ENCODE results near the gene RGS7BP. TPM values are rescaled to one million over a fixed set of nuclear protein-coding genes. Genes with fewer than 3 reads are reported as not detected.

The RGS7BP gene
- total RNA-seq, 1 donor from 2014 or later = 11.8 TPM

GRCh38 chr5:64619609-64620008 lies 113.8 kb downstream of the RGS7BP start:
- no peak for TF ChIP-seq POLR2AphosphoS5 (IDR thresholded peaks at IDR 0.05; ENCODE audit: insufficient read depth in 1 of 2, low read depth in 1 of 2)
- no peak for TF ChIP-seq POLR2A (IDR thresholded peaks at IDR 0.05)
- TF ChIP-seq CTCF (IDR thresholded peaks at IDR 0.05) = no peak
- intact Hi-C loops (cut with DNase I) = no loop called here
- H3K27ac ChIP-seq = no peak overlapping the region
- no peak for DNase-seq (ENCODE audit: extremely low spot score in 2 of 2)
- no peaks in the 10 kb centered on the region for H3K36me3 ChIP-seq
- no peaks in the 10 kb centered on the region for H3K4me1 ChIP-seq
- no peaks in the 10 kb centered on the region for H3K9me3 ChIP-seq
- H3K27me3 ChIP-seq = no peaks in the 10 kb centered on the region
- H3K4me3 ChIP-seq = no peak overlapping the region

GRCh38 chr5:64622991-64623390 lies 117.2 kb downstream of the RGS7BP start:
- Histone ChIP-seq H3K27ac (no peak overlapping the region), H3K36me3 (no peaks in the 10 kb centered on the region), H3K4me1 (no peaks in the 10 kb centered on the region), H3K27me3 (no peaks in the 10 kb centered on the region), H3K9me3 (no peaks in the 10 kb centered on the region), H3K4me3 (no peak overlapping the region)
- intact Hi-C loops (cut with DNase I) = no loop called here
- no peak for TF ChIP-seq CTCF (IDR thresholded peaks at IDR 0.05)
- no peak for DNase-seq (ENCODE audit: extremely low spot score in 2 of 2)

- Histone ChIP-seq H3K9me3 (no peaks in the 10 kb centered on the region), H3K4me3 (no peak overlapping the region), H3K4me1 (no peaks in the 10 kb centered on the region), H3K27ac (no peak overlapping the region), H3K27me3 (no peaks in the 10 kb centered on the region), H3K36me3 (no peaks in the 10 kb centered on the region)
- DNase-seq (ENCODE audit: extremely low spot score in 2 of 2) = no peak
- intact Hi-C loops (cut with DNase I) = no loop called here
- TF ChIP-seq POLR2A (IDR thresholded peaks at IDR 0.05) = no peak
- no peak for TF ChIP-seq CTCF (IDR thresholded peaks at IDR 0.05)
- TF ChIP-seq POLR2AphosphoS5 (IDR thresholded peaks at IDR 0.05; ENCODE audit: insufficient read depth in 1 of 2, low read depth in 1 of 2) = no peak
Measured at GRCh38 chr5:64625678-64626077, 119.9 kb downstream of the RGS7BP start.

GRCh38 chr5:64628901-64629300 lies 123.1 kb downstream of the RGS7BP start:
- DNase-seq (ENCODE audit: extremely low spot score in 2 of 2) = no peak
- no peaks in the 10 kb centered on the region for H3K36me3 ChIP-seq
- intact Hi-C loops (cut with DNase I) = no loop called here
- H3K4me3 ChIP-seq = no peak overlapping the region
- H3K9me3 ChIP-seq = no peaks in the 10 kb centered on the region
- H3K27ac ChIP-seq = no peak overlapping the region
- H3K27me3 ChIP-seq = no peaks in the 10 kb centered on the region
- TF ChIP-seq POLR2AphosphoS5 (IDR thresholded peaks at IDR 0.05; ENCODE audit: insufficient read depth in 1 of 2, low read depth in 1 of 2) (no peak), POLR2A (IDR thresholded peaks at IDR 0.05) (no peak), CTCF (IDR thresholded peaks at IDR 0.05) (no peak)
- H3K4me1 ChIP-seq = no peaks in the 10 kb centered on the region

GRCh38 chr5:64629841-64630240 lies 124.0 kb downstream of the RGS7BP start:
- intact Hi-C loops (cut with DNase I) = no loop called here
- Histone ChIP-seq H3K27ac (no peak overlapping the region), H3K27me3 (no peaks in the 10 kb centered on the region), H3K36me3 (no peaks in the 10 kb centered on the region), H3K9me3 (no peaks in the 10 kb centered on the region), H3K4me3 (no peak overlapping the region), H3K4me1 (no peaks in the 10 kb centered on the region)
- no peak for DNase-seq (ENCODE audit: extremely low spot score in 2 of 2)
- TF ChIP-seq POLR2A (IDR thresholded peaks at IDR 0.05) (no peak), CTCF (IDR thresholded peaks at IDR 0.05) (no peak), POLR2AphosphoS5 (IDR thresholded peaks at IDR 0.05; ENCODE audit: insufficient read depth in 1 of 2, low read depth in 1 of 2) (no peak)

Measured in vagina (tissue), 2 donors.